GM23248 (cell line): ENCODE measurements around the gene NR2F1. TPM values are rescaled to one million over a fixed set of nuclear protein-coding genes. Genes with fewer than 3 reads are reported as not detected.

Experiments
- DNase-seq: peaks from one replicate; pipeline ENCODE4 v3.0.0-alpha.2; 2015
- H2AFZ ChIP-seq: fragments of 200-600 bp; sonication (generic); 2 replicates; pipeline ENCODE4 v1.6.1; 2016; ENCODE audit warnings: antibody characterized with exemption
- H3F3A ChIP-seq: fragments of 200-600 bp; sonication (generic); 2 replicates; pipeline ENCODE4 v1.6.1; 2016; ENCODE audit warnings: mild to moderate bottlenecking, antibody characterized with exemption, mixed run types; ENCODE audit not compliant: insufficient read depth
- H3K27ac ChIP-seq: fragments of 200-600 bp; sonication (generic); 2 replicates; pipeline ENCODE4 v1.5.1; 2016; ENCODE audit warnings: mild to moderate bottlenecking
- H3K27me3 ChIP-seq: fragments of 200-600 bp; sonication (generic); replicated peaks from 2 replicates; pipeline ENCODE4 v1.6.1; 2016; ENCODE audit warnings: mild to moderate bottlenecking; ENCODE audit not compliant: insufficient read depth
- H3K36me3 ChIP-seq: fragments of 200-600 bp; sonication (generic); 2 replicates; pipeline ENCODE4 v1.6.1; 2016; ENCODE audit warnings: low read depth, mild to moderate bottlenecking
- H3K4me1 ChIP-seq: fragments of 200-600 bp; sonication (generic); 2 replicates; pipeline ENCODE4 v1.6.1; 2016; ENCODE audit warnings: mild to moderate bottlenecking; ENCODE audit not compliant: insufficient read depth
- H3K4me2 ChIP-seq: fragments of 200-600 bp; sonication (generic); one replicate; pipeline ENCODE4 v1.6.1; 2016; ENCODE audit warnings: mild to moderate bottlenecking; ENCODE audit not compliant: unreplicated experiment
- H3K4me3 ChIP-seq: fragments of 200-600 bp; sonication (generic); 2 replicates; pipeline ENCODE4 v1.5.1; 2016; ENCODE audit warnings: mild to moderate bottlenecking
- H3K79me2 ChIP-seq: fragments of 200-600 bp; sonication (generic); 2 replicates; pipeline ENCODE4 v1.6.1; 2016; ENCODE audit warnings: mild to moderate bottlenecking; ENCODE audit not compliant: insufficient read depth
- H3K9ac ChIP-seq: fragments of 200-600 bp; sonication (generic); 2 replicates; pipeline ENCODE4 v1.6.1; 2016; ENCODE audit warnings: mild to moderate bottlenecking
- H3K9me2 ChIP-seq: fragments of 200-600 bp; sonication (generic); 2 replicates; pipeline ENCODE4 v1.6.1; 2016; ENCODE audit warnings: mixed run types, mild to moderate bottlenecking, moderate library complexity; ENCODE audit not compliant: insufficient read depth
- H3K9me3 ChIP-seq: fragments of 200-600 bp; sonication (generic); one replicate; pipeline ENCODE4 v1.6.1; 2017; ENCODE audit warnings: low read depth
- H4K20me1 ChIP-seq: fragments of 200-600 bp; sonication (generic); 2 replicates; pipeline ENCODE4 v1.6.0; 2016; ENCODE audit not compliant: insufficient read depth
- EZH2 ChIP-seq: fragments of 200-600 bp; sonication (generic); IDR thresholded peaks from 2 replicates; pipeline ENCODE4 v1.6.1; 2018; ENCODE audit warnings: antibody characterized with exemption, mild to moderate bottlenecking; ENCODE audit not compliant: insufficient read depth, poor library complexity, severe bottlenecking
- EZH2phosphoT487 ChIP-seq: fragments of 200-600 bp; sonication (generic); IDR thresholded peaks from 2 replicates; pipeline ENCODE4 v1.6.1; 2018; ENCODE audit warnings: antibody characterized with exemption, moderate library complexity, mild to moderate bottlenecking, low read depth; ENCODE audit not compliant: insufficient read depth
- WGBS, 2 experiments: methylation state at CpG; one replicate each; pipeline ENCODE4 v1.1.6; 2015 to 2017; ENCODE audit warnings: low lambda C conversion rate in 2 of 2, low coverage in 1 of 2; ENCODE audit errors: missing lambda C conversion rate in 2 of 2; 5-methylcytosine and 5-hydroxymethylcytosine counted together
- in situ Hi-C: fragments of 300-500 bp; cut with MboI; formaldehyde crosslinking; loops from 2 replicates; pipeline ENCODE4 v1.15.0; 2020
- polyA plus RNA-seq: library from polyadenylated mRNA; unstranded; fragments of >200 nt; fragmentation: Nextera tagmentation; extraction: Ambion mirVana; gene quantifications from 2 replicates; pipeline ENCODE4 v1.2.1, GENCODE V29; 2016
- total RNA-seq: library from RNA; depleted of rRNA; stranded (reverse); fragments of >200 nt; shearing (Covaris generic); gene quantifications from 2 replicates; pipeline ENCODE4 v1.2.3, GENCODE V29; 2014

The NR2F1 gene
- total and polyA plus RNA-seq, 2 experiments from 2014 or later: 5.6 to 14.3 TPM

- Histone ChIP-seq H3K9me3 (no peaks in the 10 kb centered on the region), H3K79me2 (peaks cover 68% of the 10 kb centered on the region), H3K36me3 (no peaks in the 10 kb centered on the region), H3K9me2 (no peaks in the 10 kb centered on the region), H3K27me3 (no peaks in the 10 kb centered on the region), H3K4me2 (peak overlapping the region; percentile 88), H4K20me1 (no peaks in the 10 kb centered on the region), H3K4me1 (peaks cover 18% of the 10 kb centered on the region; the same call in 1 of the 2 replicates), H3K27ac (no peak overlapping the region), H3K9ac (peak overlapping the region; percentile 69; the same call in 1 of the 2 replicates), H3K4me3 (peak overlapping the region; percentile 98), H2AFZ (no peak overlapping the region), H3F3A (peaks cover 16% of the 10 kb centered on the region)
- WGBS, 2 experiments: 96 to 99% methylated on average over 11 of the region's 11 CpGs
- DNase-seq: no peak
- TF ChIP-seq EZH2phosphoT487 (no peak), EZH2 (no peak)
- in situ Hi-C loops: loop anchor here (10.0 to 25.0 kb wide), 2 partner anchors 328 to 1275 kb away; no protein-coding TSS in a partner anchor
These were observed 3.9 kb downstream of the NR2F1 start for GRCh38 chr5:93586736-93587596.

- Histone ChIP-seq H3K4me2 (no peak overlapping the region), H3K27me3 (no peaks in the 10 kb centered on the region), H3K27ac (no peak overlapping the region), H3K9me3 (no peaks in the 10 kb centered on the region), H3K4me1 (peaks cover 18% of the 10 kb centered on the region; the same call in 1 of the 2 replicates), H3K9ac (no peak overlapping the region), H3K36me3 (no peaks in the 10 kb centered on the region), H2AFZ (no peak overlapping the region), H4K20me1 (no peaks in the 10 kb centered on the region), H3K4me3 (no peak overlapping the region), H3K9me2 (no peaks in the 10 kb centered on the region), H3F3A (0 out of 2 replicates have a peak, but pooled peaks cover 8% of the 10 kb centered on the region), H3K79me2 (peaks cover 70% of the 10 kb centered on the region)
- DNase-seq: no peak
- in situ Hi-C loops: loop anchor here (10.0 to 25.0 kb wide), 2 partner anchors 327 to 1275 kb away; no protein-coding TSS in a partner anchor
- TF ChIP-seq EZH2phosphoT487 (no peak), EZH2 (no peak)
- WGBS, 2 experiments: 75 to 78% methylated on average over 57 to 59 of the region's 59 CpGs
These were observed 4.8 kb downstream of the NR2F1 start for GRCh38 chr5:93587597-93588351.

GRCh38 chr5:93588352-93589151 lies 5.5 kb downstream of the NR2F1 start:
- H3K27me3 ChIP-seq: no peaks in the 10 kb centered on the region
- no peak for DNase-seq
- H3F3A ChIP-seq: 0 out of 2 replicates have a peak, but pooled peaks cover under 1% of the 10 kb centered on the region
- no peak overlapping the region for H3K4me2 ChIP-seq
- peaks cover 18% of the 10 kb centered on the region; the same call in 1 of the 2 replicates for H3K4me1 ChIP-seq
- H3K36me3 ChIP-seq: no peaks in the 10 kb centered on the region
- TF ChIP-seq EZH2phosphoT487: no peak
- TF ChIP-seq EZH2: no peak
- H3K9me2 ChIP-seq: no peaks in the 10 kb centered on the region
- H3K27ac ChIP-seq: no peak overlapping the region
- in situ Hi-C loops: loop anchor here (10.0 to 25.0 kb wide), 2 partner anchors 326 to 1276 kb away; no protein-coding TSS in a partner anchor
- no peaks in the 10 kb centered on the region for H3K9me3 ChIP-seq
- H3K9ac ChIP-seq: no peak overlapping the region
- H3K4me3 ChIP-seq: no peak overlapping the region
- peaks cover 64% of the 10 kb centered on the region for H3K79me2 ChIP-seq
- H4K20me1 ChIP-seq: no peaks in the 10 kb centered on the region
- whole genome bisulfite sequencing, 2 experiments: 67 to 74% methylated on average over 47 to 76 of the region's 78 CpGs
- no peak overlapping the region for H2AFZ ChIP-seq
